Ramos (cell line): ENCODE results near the gene RFX1.

Experiments used
- in situ Hi-C: fragments of 300-500 bp; cut with MboI; formaldehyde crosslinking; loops from one replicate; pipeline ENCODE4 v1.14.3; 2022; ENCODE audit warnings: low sequenced_read_pairs; ENCODE audit not compliant: unreplicated experiment

Gene RFX1

GRCh38 chr19:13998426-13998825 is 7.7 kb downstream of the RFX1 start:
- in situ Hi-C loops: no loop called here

- in situ Hi-C loops: no loop called here
These were observed 8.5 kb downstream of the RFX1 start for GRCh38 chr19:13997631-13997962.

GRCh38 chr19:13996928-13997630 is 9.0 kb downstream of the RFX1 start:
- in situ Hi-C loops: no loop called here

GRCh38 chr19:13995878-13996765 is 10.0 kb downstream of the RFX1 start:
- in situ Hi-C loops: no loop called here

- in situ Hi-C loops: no loop called here
These were observed 10.9 kb downstream of the RFX1 start for GRCh38 chr19:13995017-13995728.

GRCh38 chr19:13993590-13994300 is 12.4 kb downstream of the RFX1 start:
- in situ Hi-C loops: no loop called here

- in situ Hi-C loops: no loop called here
These were observed 14.1 kb downstream of the RFX1 start for GRCh38 chr19:13992025-13992424.

- in situ Hi-C loops: no loop called here
These were observed 16.0 kb downstream of the RFX1 start for GRCh38 chr19:13990085-13990484.

GRCh38 chr19:13989487-13989886 is 16.6 kb downstream of the RFX1 start:
- in situ Hi-C loops: no loop called here

GRCh38 chr19:13987101-13987890 is 18.8 kb downstream of the RFX1 start:
- in situ Hi-C loops: no loop called here

GRCh38 chr19:13986348-13986904 is 19.7 kb downstream of the RFX1 start:
- in situ Hi-C loops: no loop called here

GRCh38 chr19:13985771-13986347 is 20.3 kb downstream of the RFX1 start:
- in situ Hi-C loops: no loop called here

- in situ Hi-C loops: no loop called here
These were observed 21.0 kb downstream of the RFX1 start for GRCh38 chr19:13984875-13985741.

GRCh38 chr19:13984186-13984585 is 21.9 kb downstream of the RFX1 start:
- in situ Hi-C loops: no loop called here

- in situ Hi-C loops: no loop called here
These were observed 22.8 kb downstream of the RFX1 start for GRCh38 chr19:13983213-13983889.

GRCh38 chr19:13982773-13983172 is 23.3 kb downstream of the RFX1 start:
- in situ Hi-C loops: no loop called here

- in situ Hi-C loops: no loop called here
These were observed 24.1 kb downstream of the RFX1 start for GRCh38 chr19:13981988-13982501.
